Stomach (tissue), 9 donors: Measurements from ENCODE around the gene TOMM20L. TPM values are rescaled to one million over a fixed set of nuclear protein-coding genes. Genes with fewer than 3 reads are reported as not detected.
"Not testable (repeated sequence)": the region's sequence is repeated elsewhere in the genome, so short reads cannot be mapped to it uniquely, and the experiment has no call there.

Experiments used
- DNase-seq, 2 donors: peaks; one replicate each; pipeline versions ENCODE4 v3.0.0 to v3.0.0-alpha.2; 2013 to 2019
- H3K27ac ChIP-seq, 5 donors: fragments of 200-600 bp in 4 of 5; sonication (generic) in 4 of 5; one replicate each; pipeline ENCODE4 v1.5.1; 2013 to 2019; ENCODE audit warnings: mild to moderate bottlenecking in 1 of 5, moderate library complexity in 1 of 5
- H3K27me3 ChIP-seq, 3 donors: fragments of 200-600 bp; sonication (generic); one replicate each; pipeline ENCODE4 v1.5.1; 2017 to 2019; ENCODE audit warnings: mixed run types in 1 of 3
- H3K36me3 ChIP-seq, 4 donors: fragments of 200-600 bp; sonication (generic); 1 replicate in 3 of 4; 2 replicates in 1 of 4; pipeline ENCODE4 v1.5.1; 2016 to 2019
- H3K4me1 ChIP-seq, 4 donors: fragments of 200-600 bp; sonication (generic); one replicate each; pipeline ENCODE4 v1.5.1; 2016 to 2019
- H3K4me3 ChIP-seq, 4 donors: fragments of 200-600 bp; sonication (generic) in 3 of 4; one replicate each; pipeline ENCODE4 v1.5.1; 2016 to 2019; ENCODE audit warnings: mild to moderate bottlenecking in 1 of 4
- H3K9me3 ChIP-seq, 4 donors: fragments of 200-600 bp; sonication (generic); one replicate each; pipeline ENCODE4 v1.5.1; 2016 to 2019
- EP300 ChIP-seq: sonication (generic); formaldehyde crosslinking; IDR thresholded peaks from one replicate; pipeline ENCODE4 v1.6.1; 2017; ENCODE audit warnings: antibody characterized with exemption
- POLR2A ChIP-seq, 4 donors: fragments of 450-650 bp; IDR thresholded peaks; one replicate each; pipeline ENCODE4 v1.6.1; 2016; ENCODE audit warnings: antibody characterized with exemption in 4 of 4, control low read depth in 2 of 4, mild to moderate bottlenecking in 1 of 4, moderate library complexity in 1 of 4
- POLR2AphosphoS5 ChIP-seq, 3 donors: sonication (generic); formaldehyde crosslinking; IDR thresholded peaks; one replicate each; pipeline ENCODE4 v1.6.1; 2016; ENCODE audit warnings: antibody characterized with exemption in 3 of 3
- WGBS, 5 donors: extraction: QIAGEN DNeasy Blood & Tissue Kit in 3 of 5; methylation state at CpG; one replicate each; pipeline versions ENCODE4 v1.1.5 to v1.1.7; 2013 to 2018; 5-methylcytosine and 5-hydroxymethylcytosine counted together
- intact Hi-C: fragments of 100-400 bp; cut with DNase I; formaldehyde crosslinking; loops from one replicate; pipeline ENCODE4 v1.15.1; 2023; ENCODE audit warnings: low total_unique reads
- polyA plus RNA-seq, 3 donors: library from polyadenylated mRNA; stranded (reverse); fragments of 200-250 nt; gene quantifications; one replicate each; pipeline ENCODE4 v1.2.3, GENCODE V29; 2013
- total RNA-seq, 5 donors: library from RNA; depleted of rRNA; stranded (reverse); fragments of >200 nt; gene quantifications; one replicate each; pipeline versions ENCODE4 v1.1.0 to v1.2.3, GENCODE V29; 2014 to 2016
- TF ChIP-seq, protein P1 (sequence below), 7 experiments: fragments of 450-650 bp in 4 of 7; fragments of 200-600 bp in 3 of 7; sonication (generic) in 3 of 7; IDR thresholded peaks; one replicate each; pipeline ENCODE4 v1.5.1; 2016 to 2019; ENCODE audit warnings: antibody characterized with exemption in 7 of 7, control low read depth in 2 of 7, mild to moderate bottlenecking in 1 of 7
- donor health status: healthy with polysubstance abuse.
- donor health status: Bipolar disorder and iron deficiency.
- donor health status: healthy.

TOMM20L gene
- total and polyA plus RNA-seq, 8 donors: not detected

DNA sequence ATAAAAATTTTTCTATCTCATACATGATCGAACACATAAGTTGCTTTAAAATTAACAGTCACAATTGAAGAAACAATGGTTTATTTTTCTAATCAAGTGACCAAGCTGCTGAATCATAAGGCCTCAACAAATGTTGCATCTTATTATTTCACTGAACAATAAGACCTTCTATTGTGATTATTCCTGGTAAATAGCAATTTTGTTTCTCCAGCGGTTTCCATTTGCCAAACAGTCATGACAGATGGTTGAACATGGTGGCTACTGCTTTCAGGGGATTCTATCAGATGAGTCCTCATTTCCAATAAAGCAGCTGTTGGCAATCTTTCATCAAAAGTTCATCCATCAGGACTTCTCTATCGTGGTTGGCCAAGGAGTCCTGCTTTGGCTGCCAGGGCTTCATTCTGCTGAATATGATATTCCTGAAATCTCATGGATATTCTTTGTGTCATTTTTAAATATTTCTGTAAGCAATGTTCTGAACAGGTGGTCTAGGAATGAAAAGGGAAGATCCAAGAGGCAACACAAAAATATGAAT lies 13.0 kb downstream of the TOMM20L start:
- Histone ChIP-seq H3K9me3 (no peaks in the 10 kb centered on the region), H3K36me3 (peaks cover 32 to 59% (median 55%) of the 10 kb centered on the region in 4 donors), H3K4me3 (no peak overlapping the region), H3K4me1 (no peaks in the 10 kb centered on the region), H3K27me3 (no peaks in the 10 kb centered on the region), H3K27ac (no peak overlapping the region)
- DNase-seq: no peak
- intact Hi-C loops: no loop called here
- TF ChIP-seq, protein P1, sequence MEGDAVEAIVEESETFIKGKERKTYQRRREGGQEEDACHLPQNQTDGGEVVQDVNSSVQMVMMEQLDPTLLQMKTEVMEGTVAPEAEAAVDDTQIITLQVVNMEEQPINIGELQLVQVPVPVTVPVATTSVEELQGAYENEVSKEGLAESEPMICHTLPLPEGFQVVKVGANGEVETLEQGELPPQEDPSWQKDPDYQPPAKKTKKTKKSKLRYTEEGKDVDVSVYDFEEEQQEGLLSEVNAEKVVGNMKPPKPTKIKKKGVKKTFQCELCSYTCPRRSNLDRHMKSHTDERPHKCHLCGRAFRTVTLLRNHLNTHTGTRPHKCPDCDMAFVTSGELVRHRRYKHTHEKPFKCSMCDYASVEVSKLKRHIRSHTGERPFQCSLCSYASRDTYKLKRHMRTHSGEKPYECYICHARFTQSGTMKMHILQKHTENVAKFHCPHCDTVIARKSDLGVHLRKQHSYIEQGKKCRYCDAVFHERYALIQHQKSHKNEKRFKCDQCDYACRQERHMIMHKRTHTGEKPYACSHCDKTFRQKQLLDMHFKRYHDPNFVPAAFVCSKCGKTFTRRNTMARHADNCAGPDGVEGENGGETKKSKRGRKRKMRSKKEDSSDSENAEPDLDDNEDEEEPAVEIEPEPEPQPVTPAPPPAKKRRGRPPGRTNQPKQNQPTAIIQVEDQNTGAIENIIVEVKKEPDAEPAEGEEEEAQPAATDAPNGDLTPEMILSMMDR (IDR thresholded peaks at IDR 0.05): no peak
- TF ChIP-seq POLR2A (IDR thresholded peaks at IDR 0.05) (no peak), POLR2AphosphoS5 (IDR thresholded peaks at IDR 0.05) (no peak), EP300 (no peak)
- 87 to 96% (median 91%) methylated on average over 3 of the region's 3 CpGs for WGBS, 5 donors

- Histone ChIP-seq H3K9me3 (no peaks in the 10 kb centered on the region), H3K36me3 (peaks cover 19 to 77% (median 69%) of the 10 kb centered on the region in 4 donors), H3K4me1 (no peaks in the 10 kb centered on the region), H3K27me3 (no peaks in the 10 kb centered on the region), H3K4me3 (no peak overlapping the region), H3K27ac (no peak overlapping the region)
- 98 to 100% (median 100%) methylated on average over 1 of the region's 1 CpG for WGBS, 5 donors
- intact Hi-C loops: no loop called here
- TF ChIP-seq POLR2AphosphoS5 (IDR thresholded peaks at IDR 0.05): no peak
- TF ChIP-seq, protein P1 (IDR thresholded peaks at IDR 0.05): no peak
- no peak for TF ChIP-seq EP300
- TF ChIP-seq POLR2A (IDR thresholded peaks at IDR 0.05): no peak
- DNase-seq: no peak
These were observed 19.1 kb downstream of the TOMM20L start for GRCh38 chr14:58414845-58415244.

DNA sequence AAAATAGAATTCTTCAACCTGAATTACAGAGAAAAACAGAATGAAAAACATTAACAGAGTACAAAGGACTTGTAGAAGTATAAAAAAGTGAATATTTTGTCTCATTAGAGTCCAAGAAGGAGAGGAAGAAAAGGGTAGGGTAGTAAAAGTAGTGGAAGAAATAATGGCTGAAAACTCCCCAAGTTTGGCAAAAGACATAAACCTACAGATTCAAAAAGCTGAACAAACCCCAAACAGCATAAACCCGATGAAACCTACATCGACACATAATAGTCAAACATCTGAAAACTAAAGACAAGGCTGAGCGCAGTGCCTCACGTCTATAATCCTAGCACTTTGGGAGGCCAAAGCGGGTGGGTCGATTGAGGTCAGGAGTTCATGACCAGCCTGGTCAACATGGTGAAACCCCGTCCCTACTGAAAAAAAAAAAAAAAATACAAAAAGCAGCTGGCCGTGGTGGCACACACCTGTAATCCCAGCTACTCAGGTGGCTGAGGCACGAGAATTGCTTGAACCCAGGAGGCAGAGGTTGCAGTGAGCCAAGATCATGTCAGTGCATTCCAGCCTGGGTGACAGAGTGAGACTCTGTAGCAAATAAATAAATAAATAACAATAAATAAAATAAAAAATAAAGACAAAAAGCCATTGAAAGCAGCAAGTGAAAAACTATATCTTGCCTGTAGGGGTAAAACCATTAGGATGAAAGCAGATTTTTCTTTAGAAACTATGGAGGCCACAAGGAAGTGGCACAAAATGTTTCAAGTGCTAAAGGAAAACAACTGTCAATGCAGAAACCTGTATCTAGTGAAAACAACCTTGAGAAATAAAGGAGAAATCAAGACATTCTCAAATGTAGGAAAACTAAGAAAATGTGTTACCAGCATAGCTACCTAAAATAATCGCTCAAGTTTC lies 20.2 kb downstream of the TOMM20L start:
- Histone ChIP-seq H3K36me3 (peaks cover 9 to 77% (median 69%) of the 10 kb centered on the region in 4 donors), H3K9me3 (no peaks in the 10 kb centered on the region), H3K4me3 (no peak overlapping the region), H3K4me1 (no peaks in the 10 kb centered on the region), H3K27ac (no peak overlapping the region), H3K27me3 (no peaks in the 10 kb centered on the region)
- intact Hi-C loops: no loop called here
- WGBS, 5 donors: 94 to 98% (median 95%) methylated on average over 10 of the region's 10 CpGs
- DNase-seq: no peak
- TF ChIP-seq POLR2A (IDR thresholded peaks at IDR 0.05) (no peak), EP300 (no peak), POLR2AphosphoS5 (IDR thresholded peaks at IDR 0.05) (no peak)
- TF ChIP-seq, protein P1 (IDR thresholded peaks at IDR 0.05): no peak

DNA sequence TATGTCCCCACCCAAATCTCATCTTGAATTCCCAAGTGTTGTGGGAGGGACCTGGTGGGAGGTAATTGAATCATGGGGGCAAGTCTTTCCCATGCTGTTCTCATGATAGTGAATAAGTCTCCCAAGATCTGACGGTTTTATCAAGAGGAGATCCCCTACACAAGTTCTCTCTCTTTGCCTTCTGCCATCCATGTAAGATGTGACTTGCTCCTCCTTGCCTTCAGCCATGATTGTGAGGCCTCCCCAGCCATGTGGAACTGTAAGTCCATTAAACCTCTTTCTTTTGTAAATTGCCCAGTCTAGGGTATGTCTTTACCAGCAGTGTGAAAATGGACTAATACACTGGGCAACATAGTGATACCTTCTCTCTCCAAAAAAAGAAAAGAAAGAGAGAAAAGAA lies 21.2 kb downstream of the TOMM20L start:
- H3K4me1 ChIP-seq, intact Hi-C loops, H3K4me3 ChIP-seq, H3K9me3 ChIP-seq, H3K27ac ChIP-seq, H3K27me3 ChIP-seq, DNase-seq: not testable (repeated sequence)
- 77 to 100% (median 96%) methylated on average over 1 of the region's 1 CpG for WGBS, 5 donors
- peaks cover 3 to 77% (median 69%) of the 10 kb centered on the region in 4 donors for H3K36me3 ChIP-seq
